GM19467 (cell line): ENCODE measurements around the gene ALKBH8.
"Not testable (repeated sequence)": the region's sequence is repeated elsewhere in the genome, so short reads cannot be mapped to it uniquely, and the experiment has no call there.

Experiments used
- ATAC-seq: cut with Tn5 transposase; IDR thresholded peaks from one replicate; pipeline ENCODE4 v1.9.1; 2021; ENCODE audit warnings: mild to moderate bottlenecking, moderate library complexity; ENCODE audit not compliant: unreplicated experiment

ALKBH8 gene

GRCh38 chr11:107565219-107565937 lies at the start of gene ALKBH8:
ALKBH8 (minus strand) TSS chr11:107565735; CDS start chr11:107560893, 4,842 bp downstream.
- peak; percentile 71 for ATAC-seq

- no peak for ATAC-seq
Measured at GRCh38 chr11:107612445-107612844, 46.9 kb upstream of the ALKBH8 start.

- ATAC-seq, result no peak
Measured at GRCh38 chr11:107609400-107610218, 44.1 kb upstream of the ALKBH8 start.

GRCh38 chr11:107608809-107609208 lies 43.3 kb upstream of the ALKBH8 start:
- no peak for ATAC-seq

GRCh38 chr11:107606141-107606540 lies 40.6 kb upstream of the ALKBH8 start:
- no peak for ATAC-seq

GRCh38 chr11:107605061-107606006 lies 39.8 kb upstream of the ALKBH8 start:
- ATAC-seq, result no peak

GRCh38 chr11:107598225-107599139 lies 32.9 kb upstream of the ALKBH8 start:
- peak; percentile 65 for ATAC-seq

- no peak for ATAC-seq
Measured at GRCh38 chr11:107594736-107595135, 29.2 kb upstream of the ALKBH8 start.

GRCh38 chr11:107593951-107594350 lies 28.4 kb upstream of the ALKBH8 start:
- no peak for ATAC-seq

- ATAC-seq, result no peak
Measured at GRCh38 chr11:107592813-107593212, 27.3 kb upstream of the ALKBH8 start.

GRCh38 chr11:107592231-107592590 lies 26.7 kb upstream of the ALKBH8 start:
- no peak for ATAC-seq

GRCh38 chr11:107591378-107592230 lies 26.1 kb upstream of the ALKBH8 start:
- ATAC-seq, result peak; percentile 29

- ATAC-seq, result peak; percentile 42
Measured at GRCh38 chr11:107590460-107591377, 25.2 kb upstream of the ALKBH8 start, which contains the start of gene ELMOD1. ELMOD1 (plus strand) TSS chr11:107591147; CDS start chr11:107618190, 27,043 bp downstream.

GRCh38 chr11:107587306-107587979 lies 21.9 kb upstream of the ALKBH8 start:
- ATAC-seq, result no peak

GRCh38 chr11:107583629-107584195 lies 18.2 kb upstream of the ALKBH8 start:
- no peak for ATAC-seq

- ATAC-seq, result no peak
Measured at GRCh38 chr11:107581147-107581546, 15.6 kb upstream of the ALKBH8 start.

- not testable (repeated sequence) for ATAC-seq
Measured at GRCh38 chr11:107579169-107579568, 13.6 kb upstream of the ALKBH8 start.
